Measurements from ENCODE around the gene SYK. TPM values are rescaled to one million over a fixed set of nuclear protein-coding genes. Genes with fewer than 3 reads are reported as not detected.

SYK gene
- polyA plus RNA-seq, 1 of the 3 experiments (the other 2 are of a cell fraction): not detected

DNA sequence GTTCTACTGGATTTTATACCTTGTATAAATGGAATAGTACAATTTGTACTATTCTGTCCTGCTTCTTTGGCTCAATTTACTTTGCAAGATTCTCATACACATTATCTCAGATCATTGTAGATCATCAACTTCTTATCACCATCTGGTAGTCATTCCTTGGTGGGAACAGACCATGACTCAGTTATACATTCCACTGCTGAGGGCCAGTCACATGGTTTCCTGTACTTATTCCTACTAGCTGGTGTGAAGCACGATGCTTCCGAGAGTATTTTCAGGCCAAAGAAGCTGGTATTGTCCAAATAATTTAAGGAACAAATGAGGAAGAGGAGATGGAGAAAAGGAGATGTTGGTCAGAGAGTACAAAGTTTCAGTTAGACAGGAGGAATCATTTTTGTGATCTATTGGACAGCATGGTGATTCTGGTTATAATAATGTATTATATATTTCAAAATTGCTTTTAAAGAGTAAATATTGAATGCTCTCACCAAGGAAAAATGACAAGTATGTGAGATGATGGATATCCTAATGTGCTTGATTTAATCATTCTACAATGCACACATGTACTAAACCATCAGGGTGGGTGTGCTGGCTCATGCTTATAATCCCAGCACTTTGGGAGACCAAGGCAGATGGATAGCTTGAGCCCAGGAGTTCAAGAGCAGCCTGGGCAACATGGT lies 124.1 kb downstream of the SYK start:
- TF ChIP-seq, protein P1, sequence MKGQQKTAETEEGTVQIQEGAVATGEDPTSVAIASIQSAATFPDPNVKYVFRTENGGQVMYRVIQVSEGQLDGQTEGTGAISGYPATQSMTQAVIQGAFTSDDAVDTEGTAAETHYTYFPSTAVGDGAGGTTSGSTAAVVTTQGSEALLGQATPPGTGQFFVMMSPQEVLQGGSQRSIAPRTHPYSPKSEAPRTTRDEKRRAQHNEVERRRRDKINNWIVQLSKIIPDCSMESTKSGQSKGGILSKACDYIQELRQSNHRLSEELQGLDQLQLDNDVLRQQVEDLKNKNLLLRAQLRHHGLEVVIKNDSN (IDR thresholded peaks at IDR 0.05; ENCODE audit: borderline replicate concordance, low read depth): peak; percentile 58; the same call in 1 of the 2 replicates
- TF ChIP-seq TCF12 (IDR thresholded peaks at IDR 0.05) (peak; percentile 51), NRF1 (IDR thresholded peaks at IDR 0.05; ENCODE audit: low read depth, low read length) (no peak), FOSL2 (IDR thresholded peaks at IDR 0.05; ENCODE audit: borderline replicate concordance, low read depth) (peak; percentile 12; the same call in 1 of the 2 replicates), EP300 (IDR thresholded peaks at IDR 0.05; ENCODE audit: borderline replicate concordance in 1 of 2, low read depth in 1 of 2, low read length in 1 of 2) (no peak)
- TF ChIP-seq, protein P2, sequence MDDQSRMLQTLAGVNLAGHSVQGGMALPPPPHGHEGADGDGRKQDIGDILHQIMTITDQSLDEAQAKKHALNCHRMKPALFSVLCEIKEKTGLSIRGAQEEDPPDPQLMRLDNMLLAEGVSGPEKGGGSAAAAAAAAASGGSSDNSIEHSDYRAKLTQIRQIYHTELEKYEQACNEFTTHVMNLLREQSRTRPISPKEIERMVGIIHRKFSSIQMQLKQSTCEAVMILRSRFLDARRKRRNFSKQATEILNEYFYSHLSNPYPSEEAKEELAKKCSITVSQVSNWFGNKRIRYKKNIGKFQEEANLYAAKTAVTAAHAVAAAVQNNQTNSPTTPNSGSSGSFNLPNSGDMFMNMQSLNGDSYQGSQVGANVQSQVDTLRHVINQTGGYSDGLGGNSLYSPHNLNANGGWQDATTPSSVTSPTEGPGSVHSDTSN (IDR thresholded peaks at IDR 0.05): 0 out of 2 replicates have a peak, but pooled peaks have one; percentile 16
- TF ChIP-seq, protein P3, sequence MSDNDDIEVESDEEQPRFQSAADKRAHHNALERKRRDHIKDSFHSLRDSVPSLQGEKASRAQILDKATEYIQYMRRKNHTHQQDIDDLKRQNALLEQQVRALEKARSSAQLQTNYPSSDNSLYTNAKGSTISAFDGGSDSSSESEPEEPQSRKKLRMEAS (IDR thresholded peaks at IDR 0.05; ENCODE audit: low read depth): peak; percentile 48; the same call in 1 of the 2 replicates
- H3K79me2 ChIP-seq (ENCODE audit: insufficient read depth): no peaks in the 10 kb centered on the region
- ChIA-PET POLR2A (no interaction called here), CTCF (no interaction called here)
- H3K27ac ChIP-seq (ENCODE audit: low read depth in 2 of 2, low read length in 1 of 2): peak overlapping the region in 1 of 2 experiments; percentile 76; a peak in 2 of 4 replicates
- H3K36me3 ChIP-seq (replicated peaks in 1 of 2; ENCODE audit: control insufficient read depth in 1 of 2, insufficient read depth in 2 of 2, low read length in 1 of 2): no peaks in the 10 kb centered on the region
- no peak overlapping the region for H2AFZ ChIP-seq (ENCODE audit: low read depth)
- peaks cover 7% of the 10 kb centered on the region for H3F3A ChIP-seq (replicated peaks; ENCODE audit: insufficient read depth)
- no peak for DNase-seq
- no peaks in the 10 kb centered on the region for H4K20me1 ChIP-seq (ENCODE audit: insufficient read depth)
- H3K4me1 ChIP-seq (ENCODE audit: control insufficient read depth in 1 of 2, insufficient read depth in 2 of 2, low read depth in 1 of 2, low read length in 1 of 2): peaks cover 7 to 11% of the 10 kb centered on the region in 2 experiments; a peak in 2 of 4 replicates
- H3K9ac ChIP-seq: no peak overlapping the region
- H3K9me3 ChIP-seq: no peaks in the 10 kb centered on the region
- no peak overlapping the region for H3K4me2 ChIP-seq
- H3K4me3 ChIP-seq (ENCODE audit: low read depth in 2 of 2, low read length in 1 of 2): no peak overlapping the region
- no peaks in the 10 kb centered on the region for H3K27me3 ChIP-seq (ENCODE audit: insufficient read depth)
- WGBS (ENCODE audit: low lambda C conversion rate): 34% methylated on average over 2 of the region's 2 CpGs
- H3K9me2 ChIP-seq: no peaks in the 10 kb centered on the region

DNA sequence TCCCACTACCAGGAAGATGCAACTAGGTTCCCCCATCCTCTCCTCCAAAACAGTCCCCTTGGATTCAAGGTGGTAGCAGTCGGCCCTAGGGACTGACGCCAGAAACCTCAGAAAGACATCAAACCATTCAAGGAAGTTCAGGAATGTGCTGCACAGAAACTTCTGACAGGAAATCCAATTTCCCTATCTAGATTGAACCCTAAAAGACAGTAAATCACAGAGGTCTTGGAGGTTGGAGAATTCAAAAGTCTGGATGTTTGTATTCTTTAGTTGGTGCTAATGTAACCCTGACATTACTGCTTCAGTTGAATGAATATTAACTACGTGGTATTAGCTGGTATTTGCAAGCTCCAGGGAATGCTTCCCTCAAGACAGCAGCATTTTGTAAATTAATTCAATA lies 125.3 kb downstream of the SYK start:
- Histone ChIP-seq H3K9ac (no peak overlapping the region), H3K4me2 (no peak overlapping the region; the same call in 1 of the 2 replicates), H3K9me2 (no peaks in the 10 kb centered on the region), H3K27me3 (ENCODE audit: insufficient read depth) (no peaks in the 10 kb centered on the region), H3K36me3 (replicated peaks in 1 of 2; ENCODE audit: control insufficient read depth in 1 of 2, insufficient read depth in 2 of 2, low read length in 1 of 2) (no peaks in the 10 kb centered on the region), H3K4me3 (ENCODE audit: low read depth in 2 of 2, low read length in 1 of 2) (no peak overlapping the region), H3K79me2 (ENCODE audit: insufficient read depth) (no peaks in the 10 kb centered on the region), H3K4me1 (ENCODE audit: control insufficient read depth in 1 of 2, insufficient read depth in 2 of 2, low read depth in 1 of 2, low read length in 1 of 2) (peaks cover 4 to 7% of the 10 kb centered on the region in 2 experiments; a peak in 2 of 4 replicates), H3K27ac (ENCODE audit: low read depth in 2 of 2, low read length in 1 of 2) (no peak overlapping the region; a peak in 1 of 4 replicates), H2AFZ (ENCODE audit: low read depth) (0 out of 2 replicates have a peak overlapping the region, but pooled peaks have one; percentile 40), H3K9me3 (no peaks in the 10 kb centered on the region), H3F3A (replicated peaks; ENCODE audit: insufficient read depth) (peaks cover 7% of the 10 kb centered on the region), H4K20me1 (ENCODE audit: insufficient read depth) (no peaks in the 10 kb centered on the region)
- ChIA-PET POLR2A (no interaction called here), CTCF (no interaction called here)
- DNase-seq: no peak
- TF ChIP-seq FOXM1 (IDR thresholded peaks at IDR 0.05; ENCODE audit: low read depth) (no peak), YY1 (IDR thresholded peaks at IDR 0.05; ENCODE audit: low read depth) (no peak), ELF1 (IDR thresholded peaks at IDR 0.05) (no peak), EZH2phosphoT487 (IDR thresholded peaks at IDR 0.05; ENCODE audit: borderline replicate concordance, low read depth) (no peak), MXI1 (IDR thresholded peaks at IDR 0.05; ENCODE audit: low read depth, low read length) (no peak), SIN3A (IDR thresholded peaks at IDR 0.05; ENCODE audit: borderline replicate concordance, low read depth, low read length) (no peak), NRF1 (IDR thresholded peaks at IDR 0.05; ENCODE audit: low read depth, low read length) (no peak)
- TF ChIP-seq, protein P3 (IDR thresholded peaks at IDR 0.05; ENCODE audit: low read depth): no peak
- TF ChIP-seq, protein P4, sequence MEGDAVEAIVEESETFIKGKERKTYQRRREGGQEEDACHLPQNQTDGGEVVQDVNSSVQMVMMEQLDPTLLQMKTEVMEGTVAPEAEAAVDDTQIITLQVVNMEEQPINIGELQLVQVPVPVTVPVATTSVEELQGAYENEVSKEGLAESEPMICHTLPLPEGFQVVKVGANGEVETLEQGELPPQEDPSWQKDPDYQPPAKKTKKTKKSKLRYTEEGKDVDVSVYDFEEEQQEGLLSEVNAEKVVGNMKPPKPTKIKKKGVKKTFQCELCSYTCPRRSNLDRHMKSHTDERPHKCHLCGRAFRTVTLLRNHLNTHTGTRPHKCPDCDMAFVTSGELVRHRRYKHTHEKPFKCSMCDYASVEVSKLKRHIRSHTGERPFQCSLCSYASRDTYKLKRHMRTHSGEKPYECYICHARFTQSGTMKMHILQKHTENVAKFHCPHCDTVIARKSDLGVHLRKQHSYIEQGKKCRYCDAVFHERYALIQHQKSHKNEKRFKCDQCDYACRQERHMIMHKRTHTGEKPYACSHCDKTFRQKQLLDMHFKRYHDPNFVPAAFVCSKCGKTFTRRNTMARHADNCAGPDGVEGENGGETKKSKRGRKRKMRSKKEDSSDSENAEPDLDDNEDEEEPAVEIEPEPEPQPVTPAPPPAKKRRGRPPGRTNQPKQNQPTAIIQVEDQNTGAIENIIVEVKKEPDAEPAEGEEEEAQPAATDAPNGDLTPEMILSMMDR (IDR thresholded peaks at IDR 0.05): no peak
- TF ChIP-seq, protein P1 (IDR thresholded peaks at IDR 0.05; ENCODE audit: borderline replicate concordance, low read depth): no peak
- 27% methylated on average over 3 of the region's 3 CpGs for WGBS (ENCODE audit: low lambda C conversion rate)
